HUES64 (cell line): ENCODE data around the gene ACADVL. TPM values are rescaled to one million over a fixed set of nuclear protein-coding genes. Genes with fewer than 3 reads are reported as not detected.
"Not testable (repeated sequence)": the region's sequence is repeated elsewhere in the genome, so short reads cannot be mapped to it uniquely, and the experiment has no call there.

Experiments used
- H3K27ac ChIP-seq: 2 replicates; pipeline ENCODE4 v1.7.0; 2013; ENCODE audit warnings: low read depth, low read length, inconsistent platforms
- H3K27me3 ChIP-seq: 2 replicates; pipeline ENCODE4 v1.6.1; 2013; ENCODE audit warnings: mild to moderate bottlenecking, low read length; ENCODE audit not compliant: insufficient read depth
- H3K36me3 ChIP-seq: 2 replicates; pipeline ENCODE4 v1.6.1; 2013; ENCODE audit warnings: mild to moderate bottlenecking, low read length; ENCODE audit not compliant: insufficient read depth
- H3K4me1 ChIP-seq: 2 replicates; pipeline ENCODE4 v1.6.1; 2013; ENCODE audit warnings: mild to moderate bottlenecking, low read length, moderate library complexity; ENCODE audit not compliant: insufficient read depth
- H3K4me3 ChIP-seq: 2 replicates; pipeline ENCODE4 v1.5.1; 2013; ENCODE audit warnings: mild to moderate bottlenecking, low read length, moderate library complexity
- H3K9ac ChIP-seq: 2 replicates; pipeline ENCODE4 v1.6.1; 2013; ENCODE audit warnings: mild to moderate bottlenecking, low read depth, low read length
- H3K9me3 ChIP-seq: 2 replicates; pipeline ENCODE4 v1.6.1; 2013; ENCODE audit warnings: low read depth, low read length; ENCODE audit not compliant: insufficient read depth
- WGBS: fragments of 150-250, 120-280 bp; methylation state at CpG from one replicate; pipeline ENCODE4 v1.1.7; 2013; ENCODE audit warnings: missing lambda C conversion rate; 5-methylcytosine and 5-hydroxymethylcytosine counted together
- polyA plus RNA-seq, 2 experiments: library from polyadenylated mRNA; stranded (reverse); fragments of 50-300 nt; gene quantifications; one replicate each; pipeline ENCODE4 v1.2.3, GENCODE V29; 2013

The ACADVL gene
- 115 TPM for polyA plus RNA-seq (2013, experiment 1 of 2)
- 121 TPM for polyA plus RNA-seq (2013, experiment 2 of 2)

DNA sequence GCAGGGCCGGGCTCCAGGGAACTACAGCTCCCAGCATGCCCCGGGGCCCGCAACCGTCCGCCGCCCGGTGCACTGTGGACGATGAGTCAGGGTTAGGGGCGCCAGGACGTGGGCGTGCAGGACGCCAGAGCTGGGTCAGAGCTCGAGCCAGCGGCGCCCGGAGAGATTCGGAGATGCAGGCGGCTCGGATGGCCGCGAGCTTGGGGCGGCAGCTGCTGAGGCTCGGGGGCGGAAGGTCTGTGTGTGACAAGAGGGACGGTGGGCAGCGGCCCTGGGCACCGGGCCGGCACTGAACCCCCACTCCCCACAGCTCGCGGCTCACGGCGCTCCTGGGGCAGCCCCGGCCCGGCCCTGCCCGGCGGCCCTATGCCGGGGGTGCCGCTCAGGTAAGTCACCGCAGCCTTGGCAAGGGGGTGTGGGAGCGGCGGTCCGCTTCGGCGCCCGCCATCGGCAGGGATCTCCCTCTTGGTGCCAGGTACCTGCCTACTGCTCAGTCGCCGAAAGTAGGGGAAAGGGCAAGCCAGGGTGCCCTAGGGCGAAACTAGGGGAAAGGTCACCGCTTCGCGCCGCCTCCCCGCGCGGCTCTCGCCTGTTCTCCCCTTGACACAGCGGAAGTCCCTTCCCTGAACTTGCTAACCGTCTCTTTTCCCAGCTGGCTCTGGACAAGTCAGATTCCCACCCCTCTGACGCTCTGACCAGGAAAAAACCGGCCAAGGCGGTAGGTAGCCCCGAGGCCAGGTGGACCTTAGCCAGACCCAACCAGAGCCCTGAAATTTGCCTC, at the start of gene ACADVL, which contains the start of gene DLG4:
TSS of gene ACADVL (plus strand) at position 127 of the 781 bp plus-strand sequence. CDS start at position 174, 47 bp downstream.
TSS of gene DLG4 (minus strand) at position 25 of the 781 bp plus-strand sequence.
- under 1% methylated on average over 63 of the region's 63 CpGs for WGBS
- peaks cover 21% of the 10 kb centered on the region; the same call in 1 of the 2 replicates for H3K4me1 ChIP-seq

GRCh38 chr17:7172522-7173191, 47.1 kb upstream of the ACADVL start:
- not testable (repeated sequence) for H3K27ac ChIP-seq, H3K4me3 ChIP-seq, H3K9ac ChIP-seq, H3K4me1 ChIP-seq, H3K9me3 ChIP-seq, H3K36me3 ChIP-seq
- 92% methylated on average over 18 of the region's 18 CpGs for WGBS
- peaks cover 36% of the 10 kb centered on the region for H3K27me3 ChIP-seq

More for the DNA sequence above, at the start of gene ACADVL, which contains the start of gene DLG4:
- Histone ChIP-seq H3K9me3 (no peaks in the 10 kb centered on the region), H3K27ac (peak within 1 kb of the TSS; percentile 78), H3K4me3 (peak within 1 kb of the TSS; percentile 81), H3K27me3 (no peaks in the 10 kb centered on the region), H3K36me3 (peaks cover 39% of the 10 kb centered on the region), H3K9ac (peak within 1 kb of the TSS; percentile 90)

- no peaks in the 10 kb centered on the region for H3K9me3 ChIP-seq
- no peaks in the 10 kb centered on the region for H3K36me3 ChIP-seq
- peak overlapping the region; percentile 38 for H3K4me3 ChIP-seq
- 65% methylated on average over 69 of the region's 69 CpGs for WGBS
- H3K9ac ChIP-seq, result no peak overlapping the region
- H3K27me3 ChIP-seq, result peaks cover 36% of the 10 kb centered on the region
- H3K27ac ChIP-seq, result no peak overlapping the region; the same call in 1 of the 2 replicates
- 0 out of 2 replicates have a peak, but pooled peaks cover 4% of the 10 kb centered on the region for H3K4me1 ChIP-seq
These were observed 45.8 kb upstream of the ACADVL start for GRCh38 chr17:7173687-7174602.

GRCh38 chr17:7174603-7175326, 45.0 kb upstream of the ACADVL start:
- Histone ChIP-seq H3K9me3 (no peaks in the 10 kb centered on the region), H3K4me1 (0 out of 2 replicates have a peak, but pooled peaks cover 4% of the 10 kb centered on the region), H3K27me3 (peaks cover 36% of the 10 kb centered on the region), H3K36me3 (no peaks in the 10 kb centered on the region), H3K4me3 (peak overlapping the region; percentile 38), H3K9ac (no peak overlapping the region), H3K27ac (no peak overlapping the region)
- whole genome bisulfite sequencing, result 88% methylated on average over 7 of the region's 7 CpGs

GRCh38 chr17:7175330-7175733, 44.4 kb upstream of the ACADVL start:
- Histone ChIP-seq H3K4me1 (0 out of 2 replicates have a peak, but pooled peaks cover 4% of the 10 kb centered on the region), H3K27me3 (peaks cover 36% of the 10 kb centered on the region), H3K9me3 (no peaks in the 10 kb centered on the region), H3K27ac (no peak overlapping the region), H3K36me3 (no peaks in the 10 kb centered on the region), H3K4me3 (no peak overlapping the region), H3K9ac (no peak overlapping the region)
- 91% methylated on average over 5 of the region's 5 CpGs for WGBS

GRCh38 chr17:7176107-7176840, 43.5 kb upstream of the ACADVL start:
- H3K4me1 ChIP-seq, result 0 out of 2 replicates have a peak, but pooled peaks cover 4% of the 10 kb centered on the region
- peak overlapping the region; percentile 20; the same call in 1 of the 2 replicates for H3K4me3 ChIP-seq
- peaks cover 36% of the 10 kb centered on the region for H3K27me3 ChIP-seq
- H3K36me3 ChIP-seq, result no peaks in the 10 kb centered on the region
- H3K9me3 ChIP-seq, result no peaks in the 10 kb centered on the region
- WGBS, result 92% methylated on average over 1 of the region's 1 CpG
- no peak overlapping the region for H3K9ac ChIP-seq
- H3K27ac ChIP-seq, result no peak overlapping the region

- H3K27me3 ChIP-seq, result peaks cover 36% of the 10 kb centered on the region
- no peaks in the 10 kb centered on the region for H3K36me3 ChIP-seq
- no peak overlapping the region for H3K27ac ChIP-seq
- H3K9me3 ChIP-seq, result no peaks in the 10 kb centered on the region
- 0 out of 2 replicates have a peak, but pooled peaks cover 4% of the 10 kb centered on the region for H3K4me1 ChIP-seq
- peak overlapping the region; percentile 70 for H3K4me3 ChIP-seq
- no peak overlapping the region for H3K9ac ChIP-seq
- WGBS, result 4% methylated on average over 17 of the region's 17 CpGs
These were observed 42.9 kb upstream of the ACADVL start for GRCh38 chr17:7176841-7177190.

DNA sequence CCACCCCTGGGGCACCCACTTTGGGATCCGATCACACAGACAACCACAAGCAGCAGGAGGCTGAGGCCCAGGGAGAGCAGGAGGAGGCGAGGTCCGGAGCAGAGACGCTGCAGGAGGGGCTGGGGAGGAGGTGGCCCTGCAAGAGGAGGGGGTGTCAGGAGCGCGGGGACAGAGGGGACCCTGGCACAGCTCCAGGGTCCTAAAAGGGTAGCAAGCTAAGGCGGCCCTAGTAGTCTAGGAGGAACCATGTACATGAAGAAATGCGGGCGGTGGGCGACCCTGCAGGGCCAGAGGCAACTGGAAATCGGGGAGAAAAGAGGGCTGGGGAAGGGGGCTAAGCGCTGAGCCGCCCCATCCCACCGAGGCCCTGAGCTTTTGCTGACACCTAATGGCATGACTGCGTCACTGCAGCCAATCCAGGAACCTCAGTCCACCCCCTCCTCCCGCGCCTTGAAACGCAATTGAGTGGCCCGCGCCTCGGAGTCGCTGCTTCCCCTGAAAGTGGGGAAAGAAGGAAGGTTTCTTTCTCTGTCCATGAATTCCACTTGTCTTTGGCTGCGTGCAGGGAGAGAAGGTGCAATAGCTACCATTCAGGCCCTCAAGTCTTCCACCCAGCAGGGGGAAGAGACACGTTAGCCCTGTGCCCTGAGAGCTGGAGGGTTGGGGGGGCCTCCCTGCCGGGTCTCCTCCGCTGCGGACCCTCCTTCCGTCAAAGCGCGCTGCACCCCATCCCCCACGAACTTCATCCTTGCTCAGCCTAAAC, 42.4 kb upstream of the ACADVL start:
- 1% methylated on average over 23 of the region's 31 CpGs for WGBS
- 0 out of 2 replicates have a peak, but pooled peaks cover 4% of the 10 kb centered on the region for H3K4me1 ChIP-seq
- peak overlapping the region; percentile 70 for H3K4me3 ChIP-seq
- H3K9me3 ChIP-seq, result no peaks in the 10 kb centered on the region
- peaks cover 36% of the 10 kb centered on the region for H3K27me3 ChIP-seq
- no peak overlapping the region for H3K27ac ChIP-seq
- peak overlapping the region; percentile 45 for H3K9ac ChIP-seq
- H3K36me3 ChIP-seq, result no peaks in the 10 kb centered on the region

- Histone ChIP-seq H3K27ac (no peak overlapping the region), H3K9me3 (no peaks in the 10 kb centered on the region), H3K27me3 (peaks cover 36% of the 10 kb centered on the region), H3K4me3 (peak overlapping the region; percentile 70), H3K36me3 (no peaks in the 10 kb centered on the region), H3K9ac (peak overlapping the region; percentile 45), H3K4me1 (0 out of 2 replicates have a peak, but pooled peaks cover 4% of the 10 kb centered on the region)
- WGBS, result 8% methylated on average over 8 of the region's 18 CpGs
These were observed 41.7 kb upstream of the ACADVL start for GRCh38 chr17:7177954-7178477.
